Stomach (tissue), 4 donors: ENCODE measurements around the gene CRYAA.

Experiments used
- CTCF ChIP-seq, 7 experiments: fragments of 450-650 bp in 4 of 7; fragments of 200-600 bp in 3 of 7; sonication (generic) in 3 of 7; IDR thresholded peaks; one replicate each; pipeline ENCODE4 v1.5.1; 2016 to 2019; ENCODE audit warnings: antibody characterized with exemption in 7 of 7, control low read depth in 2 of 7, mild to moderate bottlenecking in 1 of 7
- POLR2A ChIP-seq, 4 donors: fragments of 450-650 bp; IDR thresholded peaks; one replicate each; pipeline ENCODE4 v1.6.1; 2016; ENCODE audit warnings: antibody characterized with exemption in 4 of 4, control low read depth in 2 of 4, mild to moderate bottlenecking in 1 of 4, moderate library complexity in 1 of 4
- POLR2AphosphoS5 ChIP-seq, 3 donors: sonication (generic); formaldehyde crosslinking; IDR thresholded peaks; one replicate each; pipeline ENCODE4 v1.6.1; 2016; ENCODE audit warnings: antibody characterized with exemption in 3 of 3

DNA sequence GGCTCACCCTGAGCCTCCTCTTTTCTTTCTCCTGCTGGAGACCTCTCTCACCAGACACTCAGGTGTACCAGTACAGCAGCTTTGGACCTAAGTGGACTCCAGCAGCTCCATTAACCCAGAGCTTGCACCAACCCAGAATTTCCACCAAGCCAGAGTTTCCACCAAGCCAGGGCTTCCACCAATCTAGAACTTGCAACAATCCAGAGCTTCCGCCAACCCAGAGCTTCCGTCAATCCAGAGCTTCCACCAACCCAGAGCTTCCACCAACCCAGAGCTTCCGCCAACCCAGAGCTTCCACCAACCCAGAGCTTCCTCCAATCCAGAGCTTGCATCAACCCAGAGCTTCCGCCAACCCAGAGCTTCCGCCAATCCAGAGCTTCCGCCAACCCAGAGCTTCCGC is 23.2 kb downstream of the CRYAA start:
- no peak for TF ChIP-seq CTCF (IDR thresholded peaks at IDR 0.05)
- no peak for TF ChIP-seq POLR2AphosphoS5 (IDR thresholded peaks at IDR 0.05)
- TF ChIP-seq POLR2A (IDR thresholded peaks at IDR 0.05) = no peak
